Right lobe of liver (tissue), 6 donors: ENCODE measurements around the gene PHAF1. TPM values are rescaled to one million over a fixed set of nuclear protein-coding genes. Genes with fewer than 3 reads are reported as not detected.

ENCODE experiments used
- ATAC-seq, 4 donors: fragments of 200-7000 bp; cut with Tn5 transposase; one replicate each; pipeline ENCODE4 v1.9.1; 2020; ENCODE audit warnings: mild to moderate bottlenecking in 4 of 4, moderate library complexity in 4 of 4
- DNase-seq, 3 donors: peaks; one replicate each; pipeline ENCODE4 v3.0.0-alpha.2; 2020
- H3K27ac ChIP-seq, 3 donors: fragments of 200-600 bp; one replicate each; pipeline ENCODE4 v1.8.0; 2022
- H3K27me3 ChIP-seq, 2 donors: fragments of 200-600 bp; one replicate each; pipeline ENCODE4 v1.8.0; 2022
- H3K36me3 ChIP-seq, 4 donors: fragments of 200-600 bp; sonication (generic) in 1 of 4; one replicate each; pipeline versions ENCODE4 v1.5.1 to v1.8.0; 2017 to 2022; ENCODE audit warnings: control low read depth in 1 of 4
- H3K4me1 ChIP-seq, 4 donors: fragments of 200-600 bp; sonication (generic) in 1 of 4; one replicate each; pipeline versions ENCODE4 v1.5.1 to v1.8.0; 2017 to 2022; ENCODE audit warnings: control low read depth in 1 of 4
- H3K4me3 ChIP-seq, 3 donors: fragments of 200-600 bp; one replicate each; pipeline ENCODE4 v1.8.0; 2022
- H3K9me3 ChIP-seq, 4 donors: fragments of 200-600 bp; sonication (generic) in 1 of 4; one replicate each; pipeline versions ENCODE4 v1.5.1 to v1.8.0; 2017 to 2022; ENCODE audit warnings: control low read depth in 1 of 4
- CTCF ChIP-seq, 4 donors: fragments of 200-600 bp in 3 of 4; fragments of 450-650 bp in 1 of 4; IDR thresholded peaks; one replicate each; pipeline versions ENCODE4 v1.5.1 to v1.8.0; 2016 to 2022; ENCODE audit warnings: antibody characterized with exemption in 4 of 4, mild to moderate bottlenecking in 2 of 4
- POLR2A ChIP-seq: fragments of 450-650 bp; IDR thresholded peaks from one replicate; pipeline ENCODE4 v1.6.1; 2017; ENCODE audit warnings: antibody characterized with exemption, mild to moderate bottlenecking
- WGBS: methylation state at CpG from one replicate; pipeline ENCODE4 v1.1.6; 2018; ENCODE audit warnings: low coverage, low lambda C conversion rate; ENCODE audit not compliant: insufficient coverage; ENCODE audit errors: missing lambda C conversion rate; 5-methylcytosine and 5-hydroxymethylcytosine counted together
- intact Hi-C, 2 donors: fragments of 100-400 bp; cut with DNase I; formaldehyde crosslinking; loops; one replicate each; pipeline versions ENCODE4 v1.11.2 to v1.14.1; 2022
- total RNA-seq, 6 experiments: library from RNA; depleted of rRNA in 2 of 6; stranded (reverse); fragments of >200 nt in 2 of 6; fragmentation: NEBNext Ultra II Directional in 3 of 6; extraction: Animal tissue kit (Norgen Biotek cat#: 25700) in 3 of 6; gene quantifications; one replicate each; pipeline versions ENCODE4 v1.1.0 to v1.2.4, GENCODE V29; 2016 to 2023
- donor health status: DM: no; HTN: yes; CAD: no.
- donor health status: DM: no; HTN: no; CAD: no.
- donor health status: DM: no; HTN: no; CAD: no.
- donor health status: DM: no; HTN: yes; CAD: no.
- donor health status: DM: no; HTN: yes; CAD: no.

The PHAF1 gene
- total RNA-seq, 6 experiments from 2014 or later = 22.3 to 45.1 (median 32.4) TPM

- ATAC-seq = peak in 1 of 4 donors; percentile 9
- peaks cover 0 to 6% (median 0%) of the 10 kb centered on the region in 4 donors for H3K36me3 ChIP-seq
- DNase-seq = no peak
- peak overlapping the region; percentile 69 to 82 (median 82) for H3K27ac ChIP-seq
- intact Hi-C loops = no loop called here
- WGBS = 29% methylated on average over 4 of the region's 4 CpGs
- H3K4me3 ChIP-seq = peak overlapping the region; percentile 30 to 99 (median 97)
- TF ChIP-seq POLR2A (no peak), CTCF (IDR thresholded peaks at IDR 0.05) (no peak)
- peaks cover 0 to 65% (median 15%) of the 10 kb centered on the region in 4 donors for H3K4me1 ChIP-seq
- no peaks in the 10 kb centered on the region for H3K9me3 ChIP-seq
- H3K27me3 ChIP-seq = no peaks in the 10 kb centered on the region
These were observed 3.1 kb downstream of the PHAF1 start for GRCh38 chr16:67112591-67113399.

- DNase-seq (no peak), ATAC-seq (no peak)
- Histone ChIP-seq H3K4me3 (peak overlapping the region in 1 of 3 donors; percentile 97), H3K36me3 (peaks cover 0 to 9% (median 0%) of the 10 kb centered on the region in 4 donors), H3K4me1 (peaks cover 0 to 60% (median 12%) of the 10 kb centered on the region in 4 donors), H3K27me3 (no peaks in the 10 kb centered on the region), H3K9me3 (no peaks in the 10 kb centered on the region), H3K27ac (peak overlapping the region in 2 of 3 donors; percentile 82)
- TF ChIP-seq POLR2A (no peak), CTCF (IDR thresholded peaks at IDR 0.05) (no peak)
- intact Hi-C loops = no loop called here
- 94% methylated on average over 2 of the region's 2 CpGs for WGBS
These were observed 5.1 kb downstream of the PHAF1 start for GRCh38 chr16:67114793-67115192.

GRCh38 chr16:67115639-67116038 lies 5.9 kb downstream of the PHAF1 start:
- DNase-seq (no peak), ATAC-seq (no peak)
- Histone ChIP-seq H3K27me3 (no peaks in the 10 kb centered on the region), H3K27ac (peak overlapping the region in 1 of 3 donors; percentile 82), H3K4me1 (peaks cover 0 to 60% (median 12%) of the 10 kb centered on the region in 4 donors), H3K4me3 (no peak overlapping the region), H3K36me3 (peaks cover 0 to 17% (median 5%) of the 10 kb centered on the region in 4 donors), H3K9me3 (no peaks in the 10 kb centered on the region)
- no peak for TF ChIP-seq POLR2A
- no peak for TF ChIP-seq CTCF (IDR thresholded peaks at IDR 0.05)
- WGBS = 73% methylated on average over 6 of the region's 7 CpGs
- intact Hi-C loops = no loop called here

GRCh38 chr16:67116388-67117311 lies 6.9 kb downstream of the PHAF1 start:
- DNase-seq = peak in 2 of 3 donors; percentile 67 to 71
- no peaks in the 10 kb centered on the region for H3K9me3 ChIP-seq
- H3K4me1 ChIP-seq = peaks cover 0 to 52% (median 12%) of the 10 kb centered on the region in 4 donors
- no peak for TF ChIP-seq CTCF (IDR thresholded peaks at IDR 0.05)
- TF ChIP-seq POLR2A = no peak
- peak overlapping the region in 2 of 3 donors; percentile 0 to 2 for H3K4me3 ChIP-seq
- intact Hi-C loops = no loop called here
- H3K36me3 ChIP-seq = peaks cover 0 to 26% (median 12%) of the 10 kb centered on the region in 4 donors
- peak; percentile 43 to 57 (median 56) for ATAC-seq
- WGBS = 29% methylated on average over 10 of the region's 13 CpGs
- peak overlapping the region; percentile 56 to 82 (median 59) for H3K27ac ChIP-seq
- H3K27me3 ChIP-seq = no peaks in the 10 kb centered on the region
